Stimulated activated CD8-positive, alpha-beta memory T cell treated with anti-CD3 and anti-CD28 coated beads, Interleukin-15, amount 100 ng/mL, for 24 hours (primary cell): ENCODE data around the gene ZNF423.

Experiments used
- DNase-seq: peaks from one replicate; pipeline ENCODE4 v3.0.0-alpha.2; 2020; ENCODE audit warnings: low read depth

ZNF423 gene

GRCh38 chr16:49848530-49848929 lies 7.4 kb downstream of the ZNF423 start:
- DNase-seq: no peak

GRCh38 chr16:49846800-49847199 lies 9.1 kb downstream of the ZNF423 start:
- no peak for DNase-seq

- no peak for DNase-seq
Measured at GRCh38 chr16:49844359-49844758, 11.6 kb downstream of the ZNF423 start.

- DNase-seq: no peak
Measured at GRCh38 chr16:49843758-49844157, 12.2 kb downstream of the ZNF423 start.

GRCh38 chr16:49842972-49843371 lies 12.9 kb downstream of the ZNF423 start:
- DNase-seq: no peak

- no peak for DNase-seq
Measured at GRCh38 chr16:49839017-49839825, 16.7 kb downstream of the ZNF423 start.

- no peak for DNase-seq
Measured at GRCh38 chr16:49838441-49839016, 17.4 kb downstream of the ZNF423 start.

GRCh38 chr16:49837688-49838410 lies 18.1 kb downstream of the ZNF423 start:
- DNase-seq: no peak

- no peak for DNase-seq
Measured at GRCh38 chr16:49836668-49837067, 19.2 kb downstream of the ZNF423 start.

GRCh38 chr16:49836218-49836617 lies 19.7 kb downstream of the ZNF423 start:
- DNase-seq: no peak

GRCh38 chr16:49835161-49835777 lies 20.6 kb downstream of the ZNF423 start:
- DNase-seq: no peak

- DNase-seq: no peak
Measured at GRCh38 chr16:49834531-49835151, 21.3 kb downstream of the ZNF423 start.

- no peak for DNase-seq
Measured at GRCh38 chr16:49833796-49834530, 21.9 kb downstream of the ZNF423 start.

- DNase-seq: no peak
Measured at GRCh38 chr16:49833085-49833484, 22.8 kb downstream of the ZNF423 start.

- DNase-seq: no peak
Measured at GRCh38 chr16:49832177-49832576, 23.7 kb downstream of the ZNF423 start.

GRCh38 chr16:49830873-49831272 lies 25.0 kb downstream of the ZNF423 start:
- DNase-seq: no peak

GRCh38 chr16:49828533-49829267 lies 27.2 kb downstream of the ZNF423 start:
- no peak for DNase-seq

- no peak for DNase-seq
Measured at GRCh38 chr16:49827805-49828438, 28.0 kb downstream of the ZNF423 start.

GRCh38 chr16:49826515-49826914 lies 29.4 kb downstream of the ZNF423 start:
- DNase-seq: no peak

GRCh38 chr16:49825041-49825440 lies 30.9 kb downstream of the ZNF423 start:
- DNase-seq: no peak
